Measurements from ENCODE around the gene SORT1. TPM values are rescaled to one million over a fixed set of nuclear protein-coding genes. Genes with fewer than 3 reads are reported as not detected.
"Not testable (repeated sequence)": the region's sequence is repeated elsewhere in the genome, so short reads cannot be mapped to it uniquely, and the experiment has no call there.

SORT1 gene
- total and polyA plus RNA-seq, 3 experiments from 2014 or later = 0.16 to 3.9 (median 3.0) TPM

DNA sequence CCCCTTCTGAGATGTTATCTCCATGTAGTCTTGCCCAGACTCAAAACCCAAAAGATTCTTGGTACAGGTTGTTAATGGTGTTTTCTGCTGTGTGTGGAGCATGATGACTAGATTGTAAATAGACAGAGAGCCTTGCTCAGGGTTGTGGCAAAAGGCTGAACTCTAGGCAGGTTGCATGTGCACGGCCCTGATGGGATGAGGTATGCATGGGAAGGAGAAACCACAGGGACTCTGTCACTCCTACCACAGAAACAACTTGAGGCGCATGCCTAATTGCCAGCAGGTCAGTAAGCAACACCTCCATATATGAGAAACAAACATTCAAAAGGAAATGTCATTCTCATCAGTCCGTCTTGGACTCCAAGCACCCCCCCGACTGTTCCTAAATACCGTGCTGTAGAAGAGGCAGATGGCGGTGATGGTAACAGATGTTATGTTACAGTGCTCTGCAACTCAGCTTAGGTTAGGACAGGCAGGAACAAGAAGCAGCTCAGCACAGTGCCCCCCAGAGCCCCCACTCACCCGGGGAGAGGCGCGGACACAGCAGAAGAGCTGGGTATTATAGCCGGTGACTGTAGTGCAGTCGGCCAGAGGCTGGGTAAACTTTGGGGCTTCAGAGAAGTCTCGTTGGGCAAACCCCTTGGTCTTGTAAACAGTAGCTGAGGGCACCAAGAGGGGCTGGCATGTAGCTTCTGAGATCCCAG, 101.9 kb downstream of the SORT1 start:
- no peaks in the 10 kb centered on the region for H3K36me3 ChIP-seq (ENCODE audit: insufficient read depth, low read length)
- no peak overlapping the region for H3K4me3 ChIP-seq (ENCODE audit: low read length)
- ChIA-PET CTCF (interaction anchor here (2.3 to 3.7 kb wide), 2 partner anchors 11 to 19 kb away, joined by 12 read pairs; partner anchors contain the start of gene MYBPHL), POLR2A (no interaction called here)
- no peak overlapping the region for H3K27ac ChIP-seq (ENCODE audit: low read depth, low read length)
- H3K4me3 Mint-ChIP-seq = no peak overlapping the region
- peaks cover 23 to 46% of the 10 kb centered on the region in 2 donors for H3K27me3 Mint-ChIP-seq
- no peaks in the 10 kb centered on the region for H3K9me3 Mint-ChIP-seq
- H3K27ac Mint-ChIP-seq = no peak overlapping the region
- no peaks in the 10 kb centered on the region for H3K27me3 ChIP-seq (ENCODE audit: insufficient read depth, low read length, poor library complexity, severe bottlenecking)
- no peak for DNase-seq
- no peaks in the 10 kb centered on the region for H3K9me3 ChIP-seq (ENCODE audit: low read length)
- H3K4me1 Mint-ChIP-seq = no peaks in the 10 kb centered on the region
- H3K4me1 ChIP-seq (ENCODE audit: insufficient read depth, low read length) = no peaks in the 10 kb centered on the region
- H3K36me3 Mint-ChIP-seq = no peaks in the 10 kb centered on the region

GRCh38 chr1:109294481-109294880, 103.2 kb downstream of the SORT1 start:
- Mint-ChIP-seq H3K36me3 (no peaks in the 10 kb centered on the region), H3K4me3 (no peak overlapping the region), H3K27ac (no peak overlapping the region)

DNA sequence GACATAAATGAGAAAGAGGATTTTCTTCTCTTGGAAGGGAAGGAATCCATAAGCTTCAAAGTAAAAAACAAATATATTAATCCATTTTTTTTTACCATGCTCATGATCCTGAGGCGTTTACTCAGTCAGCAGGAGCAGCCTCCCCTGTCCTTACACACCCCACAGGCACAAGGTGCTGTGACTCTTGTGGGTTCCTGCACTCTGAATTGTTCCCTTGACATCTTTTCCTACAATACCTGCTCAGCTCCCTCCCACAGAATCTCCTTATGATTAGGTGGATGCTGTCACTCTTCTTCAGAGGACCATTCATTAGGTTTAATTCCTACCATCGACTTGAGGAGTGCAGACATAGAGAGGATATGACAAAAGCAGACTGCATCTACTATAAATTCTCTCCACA, 104.7 kb downstream of the SORT1 start:
- H3K27ac ChIP-seq (ENCODE audit: low read depth, low read length) = no peak overlapping the region
- peaks cover 14 to 32% of the 10 kb centered on the region in 2 donors for H3K27me3 Mint-ChIP-seq
- CTCF ChIA-PET = no interaction called here
- no peaks in the 10 kb centered on the region for H3K36me3 Mint-ChIP-seq
- no peak for DNase-seq
- H3K27me3 ChIP-seq (ENCODE audit: insufficient read depth, low read length, poor library complexity, severe bottlenecking) = no peaks in the 10 kb centered on the region
- no peaks in the 10 kb centered on the region for H3K4me1 Mint-ChIP-seq
- no peak overlapping the region for H3K27ac Mint-ChIP-seq
- H3K4me3 ChIP-seq (ENCODE audit: low read length) = no peak overlapping the region
- no peaks in the 10 kb centered on the region for H3K9me3 ChIP-seq (ENCODE audit: low read length)
- POLR2A ChIA-PET = no interaction called here
- H3K9me3 Mint-ChIP-seq = no peaks in the 10 kb centered on the region
- no peaks in the 10 kb centered on the region for H3K4me1 ChIP-seq (ENCODE audit: insufficient read depth, low read length)
- H3K36me3 ChIP-seq (ENCODE audit: insufficient read depth, low read length) = no peaks in the 10 kb centered on the region
- H3K4me3 Mint-ChIP-seq = no peak overlapping the region

More at GRCh38 chr1:109294481-109294880, 103.2 kb downstream of the SORT1 start:
- Histone ChIP-seq H3K36me3 (ENCODE audit: insufficient read depth, low read length) (no peaks in the 10 kb centered on the region), H3K27ac (ENCODE audit: low read depth, low read length) (no peak overlapping the region), H3K4me3 (ENCODE audit: low read length) (no peak overlapping the region), H3K27me3 (ENCODE audit: insufficient read depth, low read length, poor library complexity, severe bottlenecking) (no peaks in the 10 kb centered on the region), H3K9me3 (ENCODE audit: low read length) (no peaks in the 10 kb centered on the region), H3K4me1 (ENCODE audit: insufficient read depth, low read length) (no peaks in the 10 kb centered on the region)
- H3K4me1 Mint-ChIP-seq = no peaks in the 10 kb centered on the region
- H3K27me3 Mint-ChIP-seq = peaks cover 17 to 42% of the 10 kb centered on the region in 2 donors
- ChIA-PET CTCF (interaction anchor here (3.7 kb wide), 1 partner anchor 12 kb away, joined by 12 read pairs; the partner anchor contains the start of gene MYBPHL), POLR2A (no interaction called here)
- no peaks in the 10 kb centered on the region for H3K9me3 Mint-ChIP-seq
- no peak for DNase-seq

DNA sequence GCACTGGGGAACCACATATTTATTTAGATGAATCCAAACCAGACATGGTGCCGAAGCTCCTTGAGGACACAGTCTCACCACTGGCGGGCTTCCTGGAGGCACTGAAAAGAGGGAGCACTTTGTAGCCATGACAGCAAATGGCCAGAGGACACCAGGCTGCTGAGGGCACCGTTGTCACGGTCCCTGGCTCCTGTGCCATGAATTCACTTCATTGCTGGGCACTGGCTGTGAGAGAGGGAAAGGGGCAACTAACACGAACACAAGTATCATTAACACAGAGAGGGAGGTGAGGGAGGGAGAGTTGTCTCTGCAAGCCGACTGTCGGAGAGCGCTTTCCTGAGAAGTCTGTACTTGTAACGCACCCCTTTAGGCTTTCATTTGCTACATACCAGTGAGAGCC, 105.4 kb downstream of the SORT1 start:
- Histone ChIP-seq H3K36me3 (ENCODE audit: insufficient read depth, low read length) (no peaks in the 10 kb centered on the region), H3K27ac (ENCODE audit: low read depth, low read length) (no peak overlapping the region), H3K27me3 (ENCODE audit: insufficient read depth, low read length, poor library complexity, severe bottlenecking) (no peaks in the 10 kb centered on the region), H3K9me3 (ENCODE audit: low read length) (no peaks in the 10 kb centered on the region), H3K4me3 (ENCODE audit: low read length) (no peak overlapping the region), H3K4me1 (ENCODE audit: insufficient read depth, low read length) (no peaks in the 10 kb centered on the region)
- peak overlapping the region in 1 of 8 donors; percentile 92 for H3K27ac Mint-ChIP-seq
- H3K4me1 Mint-ChIP-seq = no peaks in the 10 kb centered on the region
- CTCF ChIA-PET = no interaction called here
- H3K27me3 Mint-ChIP-seq = peaks cover 14 to 32% of the 10 kb centered on the region in 2 donors
- H3K9me3 Mint-ChIP-seq = no peaks in the 10 kb centered on the region
- H3K4me3 Mint-ChIP-seq = no peak overlapping the region
- no peaks in the 10 kb centered on the region for H3K36me3 Mint-ChIP-seq
- POLR2A ChIA-PET = no interaction called here
- DNase-seq = no peak

- Histone ChIP-seq H3K4me3 (ENCODE audit: low read length) (no peak overlapping the region), H3K27me3 (ENCODE audit: insufficient read depth, low read length, poor library complexity, severe bottlenecking) (no peaks in the 10 kb centered on the region), H3K4me1 (ENCODE audit: insufficient read depth, low read length) (no peaks in the 10 kb centered on the region), H3K9me3 (ENCODE audit: low read length) (no peaks in the 10 kb centered on the region), H3K36me3 (ENCODE audit: insufficient read depth, low read length) (no peaks in the 10 kb centered on the region), H3K27ac (ENCODE audit: low read depth, low read length) (no peak overlapping the region)
- peak overlapping the region in 1 of 8 donors; percentile 64 for H3K27ac Mint-ChIP-seq
- H3K27me3 Mint-ChIP-seq = peaks cover 14 to 31% of the 10 kb centered on the region in 2 donors
- DNase-seq = no peak
- H3K4me3 Mint-ChIP-seq = no peak overlapping the region
- POLR2A ChIA-PET = no interaction called here
- H3K4me1 Mint-ChIP-seq = no peaks in the 10 kb centered on the region
- H3K9me3 Mint-ChIP-seq = no peaks in the 10 kb centered on the region
- H3K36me3 Mint-ChIP-seq = no peaks in the 10 kb centered on the region
- CTCF ChIA-PET = no interaction called here
These were observed 106.7 kb downstream of the SORT1 start for GRCh38 chr1:109290998-109291397.

DNA sequence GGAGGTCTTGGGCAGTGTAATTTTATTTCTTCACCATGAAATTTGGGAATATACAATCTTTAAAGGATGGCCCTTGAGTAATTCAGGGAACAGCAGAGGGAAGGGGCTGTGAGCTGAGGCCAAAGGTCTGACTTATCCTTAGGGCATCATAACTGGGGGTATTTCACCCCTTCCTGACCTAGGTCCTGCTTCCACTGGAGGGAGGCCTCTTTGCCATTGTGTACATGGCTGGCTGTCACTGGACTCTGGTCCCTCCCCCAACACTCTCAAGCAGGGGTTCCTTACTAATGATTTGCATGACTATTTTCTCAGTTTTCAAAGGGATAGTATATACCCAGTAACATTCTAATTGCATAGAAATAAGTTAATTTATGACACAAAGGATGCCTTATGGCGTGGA, 107.6 kb downstream of the SORT1 start:
- Histone ChIP-seq H3K9me3 (ENCODE audit: low read length) (no peaks in the 10 kb centered on the region), H3K4me3 (ENCODE audit: low read length) (no peak overlapping the region), H3K27me3 (ENCODE audit: insufficient read depth, low read length, poor library complexity, severe bottlenecking) (no peaks in the 10 kb centered on the region), H3K27ac (ENCODE audit: low read depth, low read length) (no peak overlapping the region), H3K4me1 (ENCODE audit: insufficient read depth, low read length) (no peaks in the 10 kb centered on the region), H3K36me3 (ENCODE audit: insufficient read depth, low read length) (no peaks in the 10 kb centered on the region)
- ChIA-PET CTCF (interaction anchor here (1.4 kb wide), 1 partner anchor 110 kb away, joined by 5 read pairs; no protein-coding TSS in a partner anchor), POLR2A (no interaction called here)
- DNase-seq = no peak
- Mint-ChIP-seq H3K4me1 (no peaks in the 10 kb centered on the region), H3K4me3 (no peak overlapping the region), H3K27me3 (peaks cover 8 to 24% of the 10 kb centered on the region in 2 donors), H3K36me3 (no peaks in the 10 kb centered on the region), H3K9me3 (no peaks in the 10 kb centered on the region), H3K27ac (no peak overlapping the region)

DNA sequence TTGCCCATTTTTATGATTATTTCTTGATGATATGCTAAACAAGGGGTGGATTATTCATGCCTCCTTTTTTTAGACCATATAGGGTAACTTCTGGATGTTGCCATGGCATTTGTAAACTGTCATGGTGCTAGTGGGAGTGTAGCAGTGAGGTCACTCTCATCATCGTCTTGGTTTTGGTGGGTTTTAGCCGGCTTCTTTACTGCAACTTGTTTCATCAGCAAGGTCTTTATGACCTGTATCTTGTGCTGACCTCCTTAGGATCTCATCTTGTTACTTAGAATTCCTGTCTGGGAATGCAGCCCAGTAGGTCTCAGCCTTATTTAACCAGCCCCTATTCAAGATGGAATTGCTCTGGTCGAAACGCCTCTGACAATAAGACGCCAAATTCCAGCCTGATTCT, 111.0 kb downstream of the SORT1 start:
- H3K4me1 Mint-ChIP-seq = peaks cover 8 to 22% (median 11%) of the 10 kb centered on the region in 3 donors
- H3K27me3 Mint-ChIP-seq; DNase-seq; H3K27me3 ChIP-seq (ENCODE audit: insufficient read depth, low read length, poor library complexity, severe bottlenecking); H3K27ac ChIP-seq (ENCODE audit: low read depth, low read length); H3K36me3 ChIP-seq (ENCODE audit: insufficient read depth, low read length); H3K4me1 ChIP-seq (ENCODE audit: insufficient read depth, low read length); H3K27ac Mint-ChIP-seq; H3K9me3 ChIP-seq (ENCODE audit: low read length); H3K4me3 ChIP-seq (ENCODE audit: low read length); H3K9me3 Mint-ChIP-seq; CTCF ChIA-PET; H3K36me3 Mint-ChIP-seq: not testable (repeated sequence)
- peak overlapping the region in 1 of 7 donors; percentile 66 for H3K4me3 Mint-ChIP-seq
- POLR2A ChIA-PET = interaction anchor here (0.7 kb wide), 1 partner anchor 198 kb away, joined by 6 read pairs; no protein-coding TSS in a partner anchor

- H3K4me1 Mint-ChIP-seq = peaks cover 10 to 22% (median 11%) of the 10 kb centered on the region in 3 donors
- peaks cover 5% of the 10 kb centered on the region for H3K4me1 ChIP-seq (ENCODE audit: insufficient read depth, low read length)
- H3K9me3 ChIP-seq (ENCODE audit: low read length) = no peaks in the 10 kb centered on the region
- peak overlapping the region; percentile 92 to 99 (median 98) for H3K4me3 Mint-ChIP-seq
- no peaks in the 10 kb centered on the region for H3K36me3 ChIP-seq (ENCODE audit: insufficient read depth, low read length)
- DNase-seq = no peak
- peaks cover 0 to 4% (median 0%) of the 10 kb centered on the region in 3 donors for H3K36me3 Mint-ChIP-seq
- peaks cover 0 to 5% of the 10 kb centered on the region in 2 donors for H3K27me3 Mint-ChIP-seq
- H3K9me3 Mint-ChIP-seq = no peaks in the 10 kb centered on the region
- H3K27me3 ChIP-seq (ENCODE audit: insufficient read depth, low read length, poor library complexity, severe bottlenecking) = no peaks in the 10 kb centered on the region
- ChIA-PET CTCF (interaction anchor here (1.6 to 1.7 kb wide), 2 partner anchors 118 to 207 kb away, joined by 5 to 7 read pairs; no protein-coding TSS in a partner anchor), POLR2A (interaction anchor here (0.5 to 1.6 kb wide), 2 partner anchors 34 to 113 kb away, joined by 4 to 5 read pairs; partner anchors contain the start of gene SORT1)
- peak overlapping the region; percentile 65 for H3K4me3 ChIP-seq (ENCODE audit: low read length)
- peak overlapping the region; percentile 78 for H3K27ac ChIP-seq (ENCODE audit: low read depth, low read length)
- peak overlapping the region; percentile 66 to 95 (median 92) for H3K27ac Mint-ChIP-seq
These were observed 113.7 kb downstream of the SORT1 start for GRCh38 chr1:109283748-109284600.

Data from CD8-positive, alpha-beta memory T cell (primary cell).